Effector CD8-positive, alpha-beta T cell (primary cell): ENCODE measurements around the gene QSOX2.
A peak's percentile ranks its signal among the peaks of the same experiment; 100 is the strongest.

Experiments used
- DNase-seq: peaks from one replicate; lab custom pipeline; 2025; lab: John Stamatoyannopoulos, UW

Gene QSOX2

GRCh38 chr9:136172412-136173079 is 73.1 kb downstream of the QSOX2 start:
- DNase-seq: no peak

GRCh38 chr9:136171801-136172411 is 73.7 kb downstream of the QSOX2 start:
- no peak for DNase-seq

GRCh38 chr9:136171009-136171800 is 74.4 kb downstream of the QSOX2 start:
- DNase-seq: no peak

- DNase-seq: peak; percentile 24
Observed at GRCh38 chr9:136170006-136170901, 75.4 kb downstream of the QSOX2 start.

- DNase-seq: no peak
Observed at GRCh38 chr9:136169495-136169894, 76.1 kb downstream of the QSOX2 start.

GRCh38 chr9:136163248-136163850 is 82.3 kb downstream of the QSOX2 start:
- no peak for DNase-seq

GRCh38 chr9:136160995-136161610 is 84.5 kb downstream of the QSOX2 start:
- no peak for DNase-seq

GRCh38 chr9:136160381-136160841 is 85.2 kb downstream of the QSOX2 start:
- no peak for DNase-seq

GRCh38 chr9:136159851-136160250 is 85.8 kb downstream of the QSOX2 start:
- no peak for DNase-seq

- DNase-seq: no peak
Observed at GRCh38 chr9:136157477-136158265, 87.9 kb downstream of the QSOX2 start.
